DMS 273 (cell line): Measurements from ENCODE around the gene ASPA.
"Not testable (repeated sequence)": the region's sequence is repeated elsewhere in the genome, so short reads cannot be mapped to it uniquely, and the experiment has no call there.

Source experiments
- DNase-seq: peaks from one replicate; lab custom pipeline; 2025; ENCODE audit not compliant: unreplicated experiment; lab: John Stamatoyannopoulos, UW

Gene ASPA

DNA sequence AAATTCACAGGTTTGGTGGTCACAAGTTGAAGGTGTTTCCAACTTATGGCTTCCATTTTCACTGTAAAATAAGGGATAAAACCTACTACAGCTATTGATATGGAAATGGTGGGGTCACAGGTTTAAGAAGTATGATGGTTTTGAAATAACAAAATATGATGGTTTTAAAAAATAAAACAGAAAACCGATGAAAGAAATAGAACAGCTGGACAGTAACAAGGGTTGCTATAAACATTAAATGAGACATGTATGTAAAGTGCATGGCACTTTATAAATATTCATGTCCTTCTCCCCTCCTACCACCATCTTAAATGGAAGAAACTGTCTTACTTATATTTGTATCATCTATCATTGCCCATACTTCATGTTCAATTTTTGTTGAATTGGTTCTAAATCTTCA is 31.3 kb downstream of the ASPA start:
- DNase-seq: no peak

DNA sequence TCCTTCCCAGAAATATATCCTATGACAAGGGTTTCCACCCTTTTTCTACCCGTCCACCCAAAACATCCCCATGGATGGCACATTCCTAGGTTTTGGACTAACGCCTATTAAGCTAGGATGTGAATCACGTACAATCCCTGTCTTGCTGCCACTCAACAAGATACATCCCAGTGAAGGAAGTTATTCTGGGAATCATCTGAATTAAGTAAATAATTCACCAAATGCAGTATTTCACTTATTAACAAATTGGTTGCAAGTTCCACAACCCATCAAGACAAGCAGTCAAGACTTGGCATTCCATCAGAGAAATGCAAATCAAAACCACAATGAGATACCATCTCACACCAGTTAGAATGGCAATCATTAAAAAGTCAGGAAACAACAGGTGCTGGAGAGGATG is 32.1 kb downstream of the ASPA start:
- DNase-seq: no peak

DNA sequence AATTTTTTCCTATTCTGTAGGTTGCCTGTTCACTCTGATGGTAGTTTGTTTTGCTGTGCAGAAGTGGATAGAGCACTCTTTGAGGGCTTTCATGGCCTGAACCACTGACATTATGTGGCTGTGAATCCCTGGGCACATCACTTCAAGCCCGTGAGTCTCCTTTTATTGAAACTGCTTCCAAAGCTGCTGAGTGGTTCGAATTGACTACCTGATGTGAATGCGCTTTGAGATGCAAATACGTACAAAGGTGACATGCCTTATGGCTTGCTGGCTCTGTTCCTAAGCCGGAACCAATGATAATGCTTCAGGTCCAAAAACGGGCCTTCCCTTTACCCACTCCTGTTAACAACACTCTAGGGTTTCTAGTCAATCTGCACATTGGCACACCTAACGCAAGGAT is 34.3 kb downstream of the ASPA start:
- DNase-seq: no peak

DNA sequence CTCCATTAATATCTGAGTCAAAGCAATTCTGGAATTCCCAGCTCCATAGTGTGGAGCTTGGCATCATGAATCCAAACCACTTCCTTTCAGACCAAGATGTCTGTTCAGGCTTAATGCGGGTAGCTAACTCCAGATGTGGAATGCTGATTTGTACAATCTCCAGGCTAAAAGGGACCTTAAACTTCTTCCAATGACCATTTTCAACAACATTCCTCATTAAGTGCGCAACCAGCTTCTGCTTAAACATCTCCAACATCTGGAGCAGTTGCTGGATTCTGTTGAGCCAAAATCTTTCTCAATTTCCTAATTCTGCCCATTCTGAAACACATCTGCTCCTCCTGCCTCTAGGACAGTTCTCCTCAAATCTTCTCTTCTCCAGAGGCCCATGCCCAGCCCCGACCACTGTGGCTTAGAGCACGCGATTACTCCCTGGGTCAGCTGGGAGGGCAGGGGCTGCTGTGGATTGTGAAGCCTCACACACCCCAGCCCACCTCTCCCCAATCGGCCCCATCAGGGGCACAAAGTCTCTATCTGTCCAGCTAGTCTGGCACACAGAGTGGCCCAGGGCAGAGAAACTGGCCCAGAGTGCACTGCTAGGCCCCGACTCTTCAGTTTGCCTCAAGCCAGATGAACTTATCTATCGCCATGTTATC is 36.2 kb downstream of the ASPA start:
- no peak for DNase-seq

DNA sequence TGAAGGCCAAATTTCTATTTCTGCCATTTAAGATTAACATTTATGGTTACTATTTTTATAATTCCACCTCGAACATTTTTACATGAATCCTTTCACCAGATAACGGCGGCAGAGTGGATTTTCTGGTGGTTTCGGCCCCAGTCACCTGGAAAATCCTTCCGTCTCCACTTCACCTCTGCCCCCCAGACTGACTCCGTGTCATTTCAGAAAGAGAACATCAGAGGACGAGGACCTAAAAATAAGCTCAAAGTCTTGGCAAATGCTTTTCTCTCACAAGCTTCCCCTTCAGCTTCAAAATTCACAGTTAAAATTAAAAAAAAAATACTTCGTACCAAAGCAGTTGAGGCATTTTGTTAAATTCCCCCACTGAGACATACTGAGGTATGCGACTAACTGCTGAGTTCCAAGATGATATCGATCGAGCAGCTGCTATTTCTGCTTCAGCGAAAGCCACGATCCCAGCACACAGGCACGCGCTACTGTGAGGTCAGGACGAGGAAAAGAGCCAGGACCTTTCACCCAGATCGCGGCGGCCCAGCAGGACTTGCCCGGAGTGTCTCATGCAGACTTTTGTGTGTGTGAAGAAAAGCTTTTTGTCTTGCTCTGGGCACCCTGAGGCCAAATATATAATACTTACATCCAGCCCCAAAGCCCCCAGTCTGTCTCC is 36.8 kb downstream of the ASPA start:
- DNase-seq: no peak

DNA sequence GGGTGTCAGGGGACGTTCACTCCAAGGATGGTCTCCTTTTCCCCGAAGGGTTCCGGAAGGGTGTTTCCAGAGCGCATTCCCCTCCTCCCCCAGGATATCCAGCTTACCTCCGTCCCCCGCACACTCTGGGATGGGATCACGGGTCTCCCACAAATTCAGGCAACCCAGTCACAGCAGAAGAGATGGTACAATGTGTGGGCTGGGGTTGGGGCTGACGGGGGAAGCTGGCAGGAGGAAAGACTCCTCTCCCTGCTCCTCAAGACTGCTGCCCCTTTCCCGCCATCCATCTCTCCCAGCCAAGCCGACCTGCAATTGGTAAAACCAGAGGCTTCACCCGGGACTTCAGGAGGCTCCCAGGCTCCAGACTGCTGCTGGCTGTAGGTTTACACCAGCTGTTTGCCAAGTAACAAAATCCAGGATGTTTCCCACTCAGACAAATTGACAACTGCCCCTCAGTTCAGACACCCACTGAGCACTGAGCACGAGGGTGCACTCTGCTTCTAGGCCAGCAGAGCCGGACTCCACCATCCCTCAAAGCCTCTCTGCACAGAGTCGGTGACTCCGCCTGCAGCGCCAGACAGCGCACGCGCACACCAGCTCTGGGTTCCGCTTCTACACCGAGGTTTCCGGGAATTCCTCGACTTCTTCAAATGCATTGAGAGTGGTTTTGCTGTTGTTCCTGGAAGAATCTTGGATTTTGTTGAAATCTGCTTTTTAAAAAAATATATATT is 37.7 kb downstream of the ASPA start:
- no peak for DNase-seq

- not testable (repeated sequence) for DNase-seq
Observed at GRCh38 chr17:3514167-3514566, 38.4 kb downstream of the ASPA start.

GRCh38 chr17:3514873-3515272 is 39.1 kb downstream of the ASPA start:
- DNase-seq: no peak

DNA sequence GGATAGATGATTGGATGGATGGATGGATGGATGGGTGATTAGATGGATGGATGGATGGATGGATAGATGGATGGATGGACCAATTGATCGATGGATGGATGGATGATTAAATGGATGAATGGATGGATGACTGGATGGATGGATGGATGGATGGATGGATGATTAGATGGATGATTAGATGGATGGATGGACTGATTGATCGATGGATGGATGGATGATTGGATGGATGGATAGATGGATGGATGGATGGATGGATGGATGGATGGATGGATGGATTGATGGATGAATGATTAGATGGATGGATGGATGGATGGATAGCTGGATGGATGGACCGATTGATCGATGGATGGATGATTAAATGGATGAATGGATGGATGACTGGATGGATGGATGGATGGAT is 43.7 kb downstream of the ASPA start:
- DNase-seq: not testable (repeated sequence)

DNA sequence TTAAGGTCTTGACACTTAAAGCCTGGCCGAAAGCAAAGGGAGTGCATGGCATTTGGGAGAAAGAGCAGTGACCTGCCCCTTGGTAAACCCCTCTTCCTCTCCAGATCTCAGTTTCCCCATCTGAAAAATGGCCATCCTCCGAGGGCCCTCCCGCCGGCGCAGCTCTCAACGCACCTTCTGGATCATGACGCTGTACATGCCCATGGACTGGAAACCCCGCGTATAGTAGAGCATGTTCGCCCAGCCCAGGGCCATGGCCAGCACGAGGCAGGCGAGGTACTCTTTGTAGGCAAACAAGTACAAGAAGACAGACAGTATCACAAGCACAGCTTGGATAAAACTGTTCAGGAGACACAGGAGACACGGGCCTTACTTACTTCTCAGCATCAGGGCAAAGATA is 48.2 kb downstream of the ASPA start:
- DNase-seq: no peak

DNA sequence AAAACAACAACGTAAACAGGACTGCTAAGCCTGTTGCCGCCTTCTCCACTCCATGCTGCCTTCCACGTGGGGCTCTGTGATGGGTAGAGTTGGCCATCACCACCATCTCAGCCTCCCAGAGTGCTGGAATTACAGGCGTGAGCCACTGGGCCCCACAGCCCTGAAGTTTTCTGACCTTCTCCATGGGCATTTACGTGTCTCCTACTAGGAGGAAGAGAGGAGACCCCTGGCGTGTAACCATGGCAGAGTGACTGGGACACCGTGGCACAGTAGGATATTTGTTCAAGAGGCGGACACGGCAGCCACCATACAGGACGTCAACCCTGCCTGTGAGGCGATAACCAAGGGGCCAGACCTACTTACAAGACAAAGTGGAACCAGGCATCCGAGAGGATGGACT is 50.7 kb downstream of the ASPA start:
- DNase-seq: no peak

DNA sequence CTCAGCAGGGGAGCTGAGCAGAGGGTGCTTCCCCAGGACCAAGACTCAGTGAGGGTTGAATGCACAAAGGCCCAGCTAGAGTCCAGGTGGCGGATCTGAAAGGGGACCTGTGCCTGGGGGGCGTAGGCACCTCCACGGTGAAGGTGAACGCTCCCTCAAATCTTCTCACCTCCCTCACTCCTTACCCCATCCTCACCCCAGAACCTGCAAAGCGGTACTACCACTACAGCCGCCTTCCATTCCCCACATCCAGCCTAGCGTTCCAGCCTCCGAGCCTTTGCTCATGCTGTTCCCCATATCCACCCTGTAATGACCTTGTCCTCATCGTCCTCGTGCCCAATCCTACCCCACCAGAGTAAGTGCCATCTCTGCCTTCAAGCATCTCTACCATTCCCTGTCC is 51.2 kb downstream of the ASPA start:
- DNase-seq: no peak

GRCh38 chr17:3527468-3527867 is 51.7 kb downstream of the ASPA start:
- no peak for DNase-seq

DNA sequence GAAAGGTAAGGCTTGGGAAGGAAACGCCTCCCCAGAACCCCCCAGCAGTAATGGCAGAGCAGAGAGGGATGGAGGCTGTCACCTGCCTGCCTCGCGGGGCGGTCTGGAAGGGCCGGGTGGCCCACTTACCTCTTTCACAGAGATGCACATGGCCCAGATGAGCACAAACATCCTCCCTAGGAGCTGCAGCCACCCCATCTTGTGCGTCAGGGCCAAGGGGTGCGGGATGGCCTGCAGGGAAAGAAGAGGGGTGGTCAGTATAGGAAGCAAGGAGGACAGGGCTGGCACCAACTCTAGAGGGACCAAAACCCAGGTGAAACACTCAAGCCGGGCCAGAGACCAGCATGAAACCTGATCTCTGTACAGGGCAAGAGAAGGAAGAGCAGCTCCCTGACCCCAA is 52.1 kb downstream of the ASPA start:
- DNase-seq: no peak

DNA sequence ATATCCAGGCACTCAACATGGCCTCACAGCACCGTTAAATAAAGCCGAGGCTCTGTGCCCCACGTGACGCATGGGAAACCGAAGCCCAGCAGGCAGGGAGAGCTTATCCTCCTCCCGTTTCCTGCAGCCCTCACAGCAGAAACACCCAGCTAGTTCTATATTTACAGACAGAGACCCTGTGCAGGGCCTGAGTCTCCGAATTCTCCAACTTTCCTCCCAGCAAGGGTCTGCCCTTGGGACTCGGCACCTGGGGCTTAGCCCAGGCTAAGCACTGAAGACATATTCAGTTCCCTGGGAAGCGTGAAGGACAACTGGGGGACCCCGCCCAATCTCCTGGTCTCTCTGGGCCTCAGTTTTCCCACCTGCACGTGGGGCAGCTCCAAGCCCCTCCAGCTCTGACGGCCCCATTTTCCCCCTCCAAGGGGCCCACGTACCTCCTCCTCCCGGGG is 52.6 kb downstream of the ASPA start:
- DNase-seq: no peak

- DNase-seq: no peak
Observed at GRCh38 chr17:3528880-3529511, 53.2 kb downstream of the ASPA start.

DNA sequence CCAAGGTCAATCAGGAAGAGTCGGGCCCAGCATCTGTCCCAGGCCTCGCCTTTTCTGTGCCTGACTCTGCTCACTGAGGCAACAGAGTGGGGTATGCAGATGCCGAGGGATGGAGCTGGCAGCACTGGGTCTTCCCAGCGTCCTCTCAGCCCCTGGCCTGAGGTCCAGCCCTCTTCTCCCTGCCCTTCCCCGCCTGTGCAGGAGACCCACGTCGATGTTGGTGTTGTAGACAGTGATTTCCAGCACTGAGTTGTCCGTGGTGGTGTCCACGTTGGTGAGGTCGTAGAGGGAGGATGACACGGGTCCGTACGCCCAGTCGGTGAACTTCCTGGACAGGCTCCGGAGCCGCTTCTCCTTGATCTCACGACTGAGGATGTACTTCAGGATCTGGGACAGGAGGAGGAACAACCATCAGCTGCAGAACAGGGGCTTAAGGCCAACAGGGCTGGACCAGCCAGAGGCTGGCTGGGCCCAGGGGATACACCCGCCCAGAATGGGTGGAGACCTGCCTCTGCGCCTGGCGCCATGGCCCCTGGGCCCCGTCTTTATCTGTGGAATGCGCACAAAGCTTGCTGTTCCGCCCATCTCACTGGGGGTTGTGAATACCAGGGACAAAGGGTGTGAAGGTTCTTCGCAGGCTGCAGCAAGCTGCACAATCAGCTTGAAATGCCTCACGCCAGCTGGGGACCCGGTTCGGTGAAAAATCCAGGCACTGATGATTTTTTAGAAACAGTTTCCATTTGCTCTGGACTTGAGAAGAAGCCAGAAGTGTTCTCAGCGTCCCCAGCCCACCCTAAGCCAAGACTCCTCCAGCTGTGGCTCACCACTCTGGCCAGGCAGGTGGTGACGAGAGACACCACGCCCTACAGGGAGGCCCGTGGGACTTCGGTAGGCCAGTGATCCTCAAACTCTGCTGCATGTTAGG is 54.3 kb downstream of the ASPA start:
- DNase-seq: no peak

GRCh38 chr17:3531266-3532101 is 55.7 kb downstream of the ASPA start:
- no peak for DNase-seq

- DNase-seq: no peak
Observed at GRCh38 chr17:3532106-3532858, 56.5 kb downstream of the ASPA start.
